K562 (cell line): Measurements from ENCODE around the gene BFSP2.

Source experiments
- SRSF9 ChIP-seq: fragments of 200-400 bp; formaldehyde crosslinking; IDR thresholded peaks from 2 replicates; pipeline ENCODE4 v1.6.1; 2017; ENCODE audit warnings: low read depth, low read length, borderline replicate concordance
- ZFP36 ChIP-seq: fragments of 150-350 bp; IDR thresholded peaks from 2 replicates; pipeline ENCODE4 v1.6.1; 2018; ENCODE audit warnings: low read length, low read depth; ENCODE audit not compliant: partially characterized antibody

DNA sequence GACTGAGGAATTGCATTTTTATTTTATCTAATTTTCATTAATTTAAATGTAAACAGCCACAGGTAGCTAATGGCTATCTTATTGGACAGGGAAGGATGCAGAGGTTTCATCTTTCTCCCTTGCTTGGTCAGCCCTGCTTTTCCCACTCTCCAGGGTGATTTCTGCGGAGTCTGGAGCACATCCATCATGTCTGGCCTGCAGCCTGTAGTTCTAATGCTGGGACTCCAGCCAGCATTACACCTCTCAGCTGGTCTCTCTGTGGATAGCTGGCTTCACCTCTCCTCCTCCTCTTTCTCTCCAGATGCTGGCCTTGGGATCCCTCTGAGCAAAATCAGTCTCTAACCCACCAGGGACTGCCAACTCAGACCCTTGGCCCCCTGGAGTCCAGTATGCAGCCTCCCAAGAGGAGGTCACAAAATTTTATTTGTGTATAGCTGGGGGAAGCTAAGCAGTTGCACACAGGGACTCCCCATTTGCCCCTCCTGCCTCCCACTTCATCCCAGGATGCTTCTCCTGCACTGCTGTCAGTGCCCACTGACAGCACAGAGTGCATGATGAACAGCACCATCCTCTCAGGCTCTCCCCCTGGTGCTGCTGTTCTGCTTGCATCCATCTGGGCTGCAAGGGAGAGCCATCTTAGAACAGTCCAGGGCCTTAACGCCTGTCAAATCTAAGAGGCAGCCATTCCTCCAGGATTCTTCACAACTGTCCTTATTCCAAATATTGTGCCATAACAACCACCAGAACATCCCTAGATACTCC is 1.7 kb downstream of the BFSP2 start:
- no peak for TF ChIP-seq ZFP36
- no peak for TF ChIP-seq SRSF9
